Fibroblast of skin of right biceps (primary cell): ENCODE data around the gene ARHGAP35.
"Not testable (repeated sequence)": the region's sequence is repeated elsewhere in the genome, so short reads cannot be mapped to it uniquely, and the experiment has no call there.

Experiments
- DNase-seq: peaks from one replicate; pipeline ENCODE4 v3.0.0-alpha.2; 2013

ARHGAP35 gene

GRCh38 chr19:46860846-46861690 is at the start of gene ARHGAP35:
ARHGAP35 (plus strand) TSS chr19:46860997; CDS start chr19:46918676, 57,679 bp downstream.
- DNase-seq: peak; percentile 92

GRCh38 chr19:46812977-46813838 is 47.6 kb upstream of the ARHGAP35 start:
- no peak for DNase-seq

- peak; percentile 44 for DNase-seq
Measured at GRCh38 chr19:46813839-46814358, 46.9 kb upstream of the ARHGAP35 start.

GRCh38 chr19:46815833-46816627 is 44.8 kb upstream of the ARHGAP35 start:
- no peak for DNase-seq

GRCh38 chr19:46818812-46819211 is 42.0 kb upstream of the ARHGAP35 start:
- DNase-seq: peak; percentile 53

- DNase-seq: no peak
Measured at GRCh38 chr19:46821512-46822409, 39.0 kb upstream of the ARHGAP35 start.

GRCh38 chr19:46822410-46822787 is 38.4 kb upstream of the ARHGAP35 start:
- not testable (repeated sequence) for DNase-seq

- no peak for DNase-seq
Measured at GRCh38 chr19:46823049-46823448, 37.7 kb upstream of the ARHGAP35 start.

GRCh38 chr19:46824890-46825730 is 35.7 kb upstream of the ARHGAP35 start:
- no peak for DNase-seq

GRCh38 chr19:46825731-46826055 is 35.1 kb upstream of the ARHGAP35 start:
- no peak for DNase-seq

- peak; percentile 81 for DNase-seq
Measured at GRCh38 chr19:46828484-46828883, 32.3 kb upstream of the ARHGAP35 start.

GRCh38 chr19:46830864-46831263 is 29.9 kb upstream of the ARHGAP35 start:
- no peak for DNase-seq

- DNase-seq: no peak
Measured at GRCh38 chr19:46834121-46834520, 26.7 kb upstream of the ARHGAP35 start.

GRCh38 chr19:46834984-46835383 is 25.8 kb upstream of the ARHGAP35 start:
- DNase-seq: no peak

GRCh38 chr19:46838160-46838559 is 22.6 kb upstream of the ARHGAP35 start:
- DNase-seq: no peak

GRCh38 chr19:46839752-46840497 is 20.9 kb upstream of the ARHGAP35 start:
- no peak for DNase-seq

GRCh38 chr19:46840498-46840942 is 20.3 kb upstream of the ARHGAP35 start:
- peak; percentile 77 for DNase-seq

- peak; percentile 92 for DNase-seq
Measured at GRCh38 chr19:46841458-46842083, 19.2 kb upstream of the ARHGAP35 start.

GRCh38 chr19:46842791-46843190 is 18.0 kb upstream of the ARHGAP35 start:
- no peak for DNase-seq
